Urothelium cell line (cell line): ENCODE data around the gene ZNF41.
"Not testable (repeated sequence)": the region's sequence is repeated elsewhere in the genome, so short reads cannot be mapped to it uniquely, and the experiment has no call there.

Source experiments
- DNase-seq: peaks from one replicate; pipeline ENCODE4 v3.0.0; 2011; ENCODE audit warnings: low spot score, mixed read lengths
- FAIRE-seq: peaks from 2 replicates; lab custom pipeline; 2011; peaks lifted over from hg19 to GRCh38; lab: Jason Lieb, UNC

ZNF41 gene

GRCh38 chrX:47482512-47483305 is at the start of gene ZNF41:
TSS of gene ZNF41 (minus strand) at chrX:47483222. CDS start at chrX:47467481, 15,741 bp downstream.
- peak; percentile 88 for DNase-seq
- FAIRE-seq: no peak

GRCh38 chrX:47530049-47530448 is 47.0 kb upstream of the ZNF41 start:
- FAIRE-seq (no peak), DNase-seq (no peak)

- no peak for DNase-seq
- FAIRE-seq: no peak
Observed at GRCh38 chrX:47529548-47529947, 46.5 kb upstream of the ZNF41 start.

- no peak for FAIRE-seq
- no peak for DNase-seq
Observed at GRCh38 chrX:47523713-47524166, 40.7 kb upstream of the ZNF41 start.

- peak; percentile 86 for DNase-seq
- FAIRE-seq: no peak
Observed at GRCh38 chrX:47523297-47523696, 40.3 kb upstream of the ZNF41 start.

GRCh38 chrX:47518144-47518543 is 35.1 kb upstream of the ZNF41 start:
- FAIRE-seq: no peak
- peak; percentile 18 for DNase-seq

- DNase-seq: peak; percentile 54
- FAIRE-seq: no peak
Observed at GRCh38 chrX:47515941-47516665, 33.1 kb upstream of the ZNF41 start.

GRCh38 chrX:47514533-47515235 is 31.7 kb upstream of the ZNF41 start:
- FAIRE-seq: no peak
- peak; percentile 18 for DNase-seq

- FAIRE-seq: peak; percentile 68
- not testable (repeated sequence) for DNase-seq
Observed at GRCh38 chrX:47513034-47513965, 30.3 kb upstream of the ZNF41 start.

GRCh38 chrX:47512383-47512782 is 29.4 kb upstream of the ZNF41 start:
- FAIRE-seq: peak; percentile 56
- DNase-seq: not testable (repeated sequence)

GRCh38 chrX:47507153-47507867 is 24.3 kb upstream of the ZNF41 start:
- DNase-seq (no peak), FAIRE-seq (no peak)

GRCh38 chrX:47503151-47503550 is 20.1 kb upstream of the ZNF41 start:
- DNase-seq (no peak), FAIRE-seq (no peak)

- FAIRE-seq (no peak), DNase-seq (no peak)
Observed at GRCh38 chrX:47502316-47503125, 19.5 kb upstream of the ZNF41 start.

GRCh38 chrX:47501226-47502074 is 18.4 kb upstream of the ZNF41 start:
- DNase-seq: peak; percentile 20
- no peak for FAIRE-seq

GRCh38 chrX:47500554-47500953 is 17.5 kb upstream of the ZNF41 start:
- FAIRE-seq (no peak), DNase-seq (no peak)

GRCh38 chrX:47499293-47499692 is 16.3 kb upstream of the ZNF41 start:
- DNase-seq (no peak), FAIRE-seq (no peak)

- no peak for FAIRE-seq
- no peak for DNase-seq
Observed at GRCh38 chrX:47498411-47498810, 15.4 kb upstream of the ZNF41 start.
